Measurements from ENCODE around the gene SFMBT2. TPM values are rescaled to one million over a fixed set of nuclear protein-coding genes. Genes with fewer than 3 reads are reported as not detected.
"Not testable (repeated sequence)": the region's sequence is repeated elsewhere in the genome, so short reads cannot be mapped to it uniquely, and the experiment has no call there.

SFMBT2 gene
- total RNA-seq, 1 donor from 2014 or later, result 0.20 TPM

DNA sequence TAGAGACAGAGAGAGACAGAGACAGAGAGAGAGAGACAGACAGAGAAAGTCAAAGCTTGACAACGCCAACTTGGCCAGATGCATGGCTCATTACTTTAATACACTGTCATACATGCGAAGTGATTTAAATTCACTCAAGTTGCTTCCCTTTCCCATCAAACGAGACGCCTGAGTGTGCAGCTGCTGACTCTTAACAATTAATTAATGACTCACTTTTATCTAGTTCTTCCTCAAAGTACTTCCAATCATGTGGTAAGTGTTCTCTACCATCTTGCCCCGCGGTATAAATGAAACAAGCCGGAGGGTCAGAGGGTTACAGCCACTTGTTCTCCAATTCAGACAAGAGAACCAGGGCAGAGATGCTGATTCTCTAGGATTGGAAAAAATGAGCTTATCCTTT is 90.8 kb downstream of the SFMBT2 start:
- DNase-seq (ENCODE audit: low read depth, low spot score), result no peak

DNA sequence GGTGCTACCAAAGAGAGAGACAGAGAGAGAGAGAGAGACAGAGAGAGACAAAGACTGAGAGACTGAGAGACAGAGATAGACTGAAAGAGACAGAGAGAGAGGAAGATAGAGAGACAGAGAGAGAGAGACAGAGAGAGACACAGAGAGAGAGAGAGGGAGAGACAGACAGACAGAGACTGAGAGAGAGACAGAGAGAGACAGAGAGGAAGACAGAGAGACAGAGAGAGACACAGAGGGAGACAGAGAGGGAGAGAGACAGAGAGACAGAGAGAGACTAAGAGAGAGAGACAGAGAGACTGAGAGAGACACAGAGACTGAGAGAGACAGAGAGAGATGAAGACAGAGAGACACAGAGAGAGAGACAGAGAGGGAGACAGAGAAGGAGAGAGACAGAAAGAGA is 91.2 kb downstream of the SFMBT2 start:
- DNase-seq (ENCODE audit: low read depth, low spot score), result no peak

DNA sequence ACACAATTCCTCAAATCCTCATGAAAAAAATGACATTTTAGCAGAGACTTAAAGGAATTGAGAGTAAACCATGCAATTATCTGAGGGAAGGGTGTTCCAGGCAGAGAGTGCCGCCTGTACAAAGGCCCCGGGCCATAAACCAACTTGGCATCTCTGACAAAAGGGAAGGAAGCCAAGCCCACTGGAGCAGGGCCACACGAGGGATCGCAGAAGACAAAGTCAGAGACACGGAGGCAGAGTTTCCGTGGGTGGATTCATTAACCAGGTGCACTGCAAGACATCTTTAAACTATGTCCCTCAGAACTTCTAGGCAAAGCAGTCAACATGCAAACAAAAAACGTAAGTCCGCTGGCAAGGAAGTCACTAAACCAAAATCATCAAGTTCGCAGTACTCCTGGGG is 92.0 kb downstream of the SFMBT2 start:
- DNase-seq (ENCODE audit: low read depth, low spot score), result no peak

DNA sequence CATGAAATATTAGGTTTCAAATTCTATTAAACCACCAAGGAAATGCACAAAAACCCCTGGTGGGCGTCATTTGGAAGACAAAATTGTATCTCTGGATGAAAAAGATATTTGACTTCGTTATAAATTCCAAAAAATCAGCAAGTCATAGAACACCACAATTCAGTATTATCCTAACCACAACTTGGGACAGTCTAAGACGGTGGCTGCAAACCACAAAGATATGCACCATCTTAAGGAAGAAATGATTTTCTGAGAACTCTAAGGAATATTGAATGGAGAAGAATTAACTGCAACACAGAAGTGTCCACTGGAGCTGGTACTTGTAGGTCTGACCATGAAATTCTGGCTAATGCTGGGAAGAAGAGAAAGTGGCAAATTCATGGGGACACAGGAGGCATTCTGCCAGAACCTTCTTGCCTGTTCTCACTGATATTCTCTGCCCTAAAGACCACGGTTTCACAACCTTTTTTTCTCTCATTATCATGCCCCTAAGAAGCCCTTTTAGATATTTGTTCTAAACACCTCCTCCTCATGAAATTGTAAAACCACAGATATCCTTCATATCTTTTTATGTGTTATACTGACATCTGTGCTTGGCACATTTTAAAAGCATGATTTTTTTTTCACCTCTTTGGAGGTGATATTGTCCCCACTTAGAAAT is 92.9 kb downstream of the SFMBT2 start:
- no peak for DNase-seq (ENCODE audit: low read depth, low spot score)

DNA sequence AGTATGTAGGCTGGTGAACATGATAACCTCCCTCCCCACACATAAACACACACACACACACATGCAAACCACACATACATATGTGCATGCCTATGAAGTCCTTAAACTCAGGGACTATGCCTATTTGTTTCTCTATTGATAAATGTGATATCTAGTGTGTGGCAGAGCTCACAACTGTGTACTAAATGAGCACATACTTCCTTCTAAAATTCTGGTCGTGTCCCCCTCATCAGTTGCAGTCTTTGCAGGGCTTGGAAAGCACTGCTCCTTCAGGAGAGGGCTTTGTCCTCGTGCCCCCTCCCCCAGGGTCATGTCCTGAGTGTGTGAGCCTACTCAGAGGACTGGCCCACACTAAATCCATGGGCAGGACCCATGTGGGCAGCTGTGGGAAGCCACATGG is 94.0 kb downstream of the SFMBT2 start:
- DNase-seq (ENCODE audit: low read depth, low spot score), result no peak

DNA sequence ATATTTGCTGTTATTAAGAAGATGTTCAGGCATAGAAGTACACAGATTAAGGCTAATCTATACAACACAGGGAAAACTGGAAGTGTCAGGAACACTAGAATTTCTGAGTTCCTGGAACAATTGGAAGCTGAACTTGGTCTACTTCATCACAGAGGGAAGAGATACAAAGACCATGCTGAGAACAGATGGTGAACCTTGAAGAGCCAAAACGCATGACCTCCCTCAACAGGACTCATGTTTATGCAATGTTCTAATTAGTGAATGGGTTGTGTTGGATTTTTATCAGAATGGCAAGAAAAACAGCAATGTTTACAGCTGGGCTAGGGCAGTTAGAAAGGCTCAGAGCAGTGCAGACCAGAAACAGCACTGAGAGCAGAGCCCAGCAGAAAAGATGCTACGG is 94.9 kb downstream of the SFMBT2 start:
- DNase-seq (ENCODE audit: low read depth, low spot score), result no peak

DNA sequence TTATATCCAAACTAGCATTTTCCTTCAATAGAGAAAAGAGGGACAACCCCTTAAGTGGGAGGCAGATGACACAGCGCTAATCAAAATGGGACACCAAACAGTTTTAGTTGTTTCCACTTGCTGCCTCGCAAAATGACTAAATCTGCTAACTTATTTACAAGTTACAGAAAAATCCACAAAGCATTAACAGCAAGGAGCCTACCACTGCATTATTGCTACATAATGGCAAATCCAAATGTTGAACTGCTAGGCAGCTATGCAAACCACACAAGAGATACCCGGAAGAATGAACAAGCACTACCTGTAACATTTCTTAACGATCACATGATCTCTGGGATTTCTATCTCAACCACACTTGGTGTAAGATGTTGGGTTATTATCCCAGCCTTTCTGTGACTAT is 96.7 kb downstream of the SFMBT2 start:
- no peak for DNase-seq (ENCODE audit: low read depth, low spot score)

DNA sequence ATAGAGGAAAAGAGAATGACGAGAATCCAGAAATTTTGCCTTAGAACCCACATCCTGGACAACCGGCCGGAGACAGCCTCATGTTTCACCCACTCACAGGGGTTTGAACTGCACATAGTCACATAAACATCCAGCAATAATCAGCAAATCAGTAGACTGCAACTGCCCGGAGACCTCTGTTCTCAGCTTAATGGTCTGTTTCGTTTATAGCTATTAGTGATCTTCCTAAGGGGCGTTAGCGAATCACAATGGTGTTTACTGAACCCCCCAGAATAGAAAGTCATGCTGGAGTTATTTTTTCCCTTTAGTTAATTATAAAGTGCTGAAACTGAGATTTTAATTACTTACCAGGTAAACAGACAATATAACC is 98.4 kb downstream of the SFMBT2 start:
- DNase-seq (ENCODE audit: low read depth, low spot score), result no peak

DNA sequence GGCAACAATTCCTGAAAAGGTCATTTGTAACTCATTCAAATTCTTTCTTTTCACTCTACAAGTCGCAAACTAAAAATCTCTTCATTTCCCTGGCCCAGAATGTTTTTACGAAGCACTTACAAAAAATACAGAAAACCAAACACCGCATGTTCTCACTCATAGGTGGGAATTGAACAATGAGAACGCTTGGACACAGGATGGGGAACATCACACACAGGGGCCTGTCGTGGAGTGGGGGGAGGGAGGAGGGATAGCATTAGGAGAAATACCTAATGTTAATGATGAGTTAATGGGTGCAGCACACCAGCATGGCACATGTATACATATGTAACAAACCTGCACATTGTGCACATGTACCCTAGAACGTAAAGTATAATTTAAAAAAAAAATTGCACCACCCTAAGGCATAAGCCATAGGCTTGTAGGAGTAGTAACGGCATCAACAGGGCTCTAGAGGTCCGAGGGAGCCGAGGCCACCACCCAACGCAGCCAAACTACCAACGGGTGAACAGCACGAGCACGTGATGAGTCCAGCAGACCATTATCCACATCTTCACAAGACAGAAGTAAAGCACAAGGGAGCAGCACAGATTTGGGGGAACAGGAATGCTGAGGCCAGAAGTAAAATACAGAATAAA is 98.9 kb downstream of the SFMBT2 start:
- not testable (repeated sequence) for DNase-seq (ENCODE audit: low read depth, low spot score)

DNA sequence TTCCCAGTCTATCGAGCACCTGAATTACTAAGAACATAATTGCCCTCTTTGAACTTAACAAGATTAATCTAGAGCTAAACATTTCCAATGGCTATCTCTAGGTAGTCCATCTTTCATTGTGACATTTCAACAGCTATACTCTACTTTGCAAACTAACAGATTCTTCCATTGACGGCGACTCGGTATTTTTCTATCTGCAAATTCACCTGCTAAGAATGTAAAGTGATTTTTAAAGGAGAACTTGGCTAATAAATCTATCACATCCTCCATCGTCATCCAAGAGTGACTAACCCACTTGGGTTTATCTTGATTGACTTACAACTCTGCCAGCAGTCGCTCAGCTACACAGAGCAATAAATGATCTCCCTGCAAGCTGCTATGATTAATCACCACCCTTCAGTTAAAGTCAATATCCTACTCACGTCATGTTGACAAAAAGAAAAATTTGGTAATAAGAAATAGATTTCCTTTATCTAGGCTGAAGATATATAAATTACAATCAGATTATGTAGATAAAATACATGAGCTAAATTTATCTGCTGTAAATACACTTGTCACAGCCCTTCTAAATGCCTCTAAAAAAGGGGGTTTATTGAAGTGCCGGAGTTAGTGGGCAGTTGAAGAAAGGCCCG is 99.5 kb downstream of the SFMBT2 start:
- DNase-seq (ENCODE audit: low read depth, low spot score), result no peak

DNA sequence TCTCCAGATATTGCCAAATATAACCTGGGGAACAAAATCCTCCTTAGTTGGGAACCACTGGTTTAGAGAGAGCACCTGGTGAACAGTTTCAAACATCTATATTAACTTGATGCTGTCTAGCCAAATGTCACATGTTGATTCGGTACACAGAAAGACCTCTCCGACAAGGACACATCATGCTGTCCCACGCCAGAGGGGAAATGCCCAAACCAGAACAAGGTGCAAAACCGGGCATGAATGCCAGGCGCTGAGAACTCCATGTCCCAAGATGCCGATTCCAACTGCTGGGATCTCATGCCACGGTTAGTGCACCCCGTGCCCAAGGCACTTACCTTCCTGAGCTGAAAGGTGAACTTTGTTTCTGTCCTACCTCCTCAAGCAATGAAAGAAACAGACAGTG is 100.8 kb downstream of the SFMBT2 start:
- DNase-seq (ENCODE audit: low read depth, low spot score), result no peak

DNA sequence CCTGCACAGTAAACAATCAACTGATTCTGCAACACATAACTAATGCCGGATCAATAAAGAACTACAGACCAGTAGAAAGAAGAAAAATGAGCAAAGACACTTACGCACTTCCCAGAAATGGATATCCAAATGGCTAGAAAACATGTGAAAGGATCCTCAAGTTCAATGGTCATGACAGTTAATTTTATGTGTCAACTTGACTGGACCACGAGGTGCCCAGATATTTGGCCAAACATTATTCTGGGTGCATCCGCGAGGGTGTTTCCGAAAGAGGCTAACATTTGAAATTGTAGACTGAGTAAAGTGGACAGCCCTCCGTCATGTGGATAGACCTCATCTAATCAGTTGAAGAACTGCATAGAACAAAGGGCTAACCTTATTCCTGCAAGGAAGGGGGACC is 102.0 kb downstream of the SFMBT2 start:
- no peak for DNase-seq (ENCODE audit: low read depth, low spot score)

DNA sequence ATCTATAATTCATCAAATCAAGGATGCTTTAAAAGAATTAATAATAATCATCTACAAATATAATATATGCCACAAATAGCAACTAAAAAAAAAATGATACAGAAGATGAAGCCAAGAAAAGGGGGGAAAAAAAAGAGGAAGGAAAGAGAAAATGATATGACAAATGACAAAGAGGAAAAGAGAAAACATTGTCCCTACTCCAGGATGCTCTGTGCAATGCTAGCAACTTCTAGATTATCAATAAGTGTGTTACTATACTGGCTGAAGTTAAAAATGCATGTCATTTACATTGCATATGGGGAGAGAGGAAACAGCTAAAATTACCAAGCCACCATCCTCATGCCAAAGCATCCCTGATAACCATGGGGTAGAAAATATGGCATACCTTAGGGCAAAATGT is 104.2 kb downstream of the SFMBT2 start:
- no peak for DNase-seq (ENCODE audit: low read depth, low spot score)

DNA sequence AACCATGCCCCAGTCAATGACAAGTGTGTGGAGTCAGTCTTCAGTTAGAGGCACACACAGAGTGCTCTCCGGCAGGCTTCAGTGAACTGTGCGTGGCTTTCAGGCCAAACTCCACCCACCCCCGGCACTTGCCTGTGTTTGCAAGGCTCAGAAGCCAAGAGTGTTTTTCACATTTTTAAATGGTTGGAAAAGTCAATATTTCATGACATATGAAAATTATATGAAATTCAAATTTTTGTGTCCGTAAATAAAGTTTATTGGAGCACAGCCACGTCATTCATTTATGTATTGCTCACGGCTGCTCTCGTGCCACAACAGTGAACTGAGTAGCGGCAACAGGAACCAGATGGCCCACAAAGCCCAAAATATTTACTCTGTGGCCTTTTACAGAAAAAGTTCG is 104.7 kb downstream of the SFMBT2 start:
- DNase-seq (ENCODE audit: low read depth, low spot score), result no peak

DNA sequence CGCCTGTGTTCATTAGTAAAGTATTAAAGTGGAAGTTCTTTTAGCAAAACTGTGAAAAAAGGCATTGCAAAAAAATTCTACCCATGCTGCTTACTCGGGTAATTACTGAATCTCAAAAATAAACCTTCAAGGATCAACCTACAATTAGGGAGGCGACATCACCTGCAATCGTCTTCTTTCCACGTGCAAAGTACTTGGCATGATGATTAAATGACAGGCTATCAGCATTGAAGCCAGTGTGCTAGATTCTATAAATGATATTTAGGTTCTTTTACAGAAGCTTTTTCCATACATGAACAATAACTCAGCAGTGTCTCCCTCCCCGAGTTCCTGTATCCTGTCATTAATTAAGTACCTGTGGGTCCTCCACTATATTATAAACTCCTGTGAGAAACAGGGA is 105.8 kb downstream of the SFMBT2 start:
- DNase-seq (ENCODE audit: low read depth, low spot score), result no peak

DNA sequence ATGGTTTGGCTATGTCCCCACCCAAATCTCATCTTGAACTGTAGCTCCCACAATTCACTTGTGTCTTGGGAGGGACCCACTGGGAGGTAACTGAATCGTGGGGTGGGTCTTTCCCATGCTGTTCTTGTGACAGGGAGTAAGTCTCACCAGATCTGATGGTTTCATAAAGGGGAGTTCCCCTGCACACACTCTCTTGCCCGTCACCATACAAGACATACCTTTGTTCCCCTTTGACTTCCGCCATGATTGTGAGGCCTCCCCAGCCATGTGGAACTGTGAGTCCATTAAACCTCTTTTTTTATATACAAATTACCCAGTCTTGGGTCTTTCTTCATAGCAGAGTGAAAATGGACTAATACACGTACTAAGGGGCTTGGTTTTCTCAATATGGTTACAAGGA is 106.7 kb downstream of the SFMBT2 start:
- no peak for DNase-seq (ENCODE audit: low read depth, low spot score)

DNA sequence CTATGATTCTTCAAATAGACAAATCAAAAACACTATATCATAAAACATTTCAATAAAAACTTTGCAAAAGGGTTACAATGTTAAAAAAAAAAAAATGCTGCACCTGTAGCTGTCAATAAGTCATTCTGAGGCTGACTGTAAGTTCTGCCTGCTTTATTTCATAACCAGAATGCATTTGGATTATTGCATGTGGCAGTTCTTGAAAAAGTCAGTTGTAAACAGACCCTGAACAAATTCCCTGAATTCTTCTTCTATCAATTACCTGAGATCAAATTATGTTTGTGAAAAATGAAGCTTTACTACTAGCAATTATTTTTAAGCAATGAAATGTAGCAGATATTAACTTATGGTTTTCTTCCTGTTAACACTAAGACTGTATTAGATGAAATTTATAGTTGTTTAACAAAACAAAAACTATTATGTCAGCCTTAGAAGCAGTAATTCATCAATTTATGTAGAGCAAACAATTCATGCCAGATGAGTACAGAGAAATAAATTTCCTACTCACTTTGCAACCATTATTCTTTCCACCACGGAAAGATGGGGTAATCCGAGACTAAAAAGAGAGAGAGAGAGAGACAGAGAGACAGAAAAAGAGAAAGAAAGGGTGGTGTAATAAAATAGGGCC is 107.8 kb downstream of the SFMBT2 start:
- DNase-seq (ENCODE audit: low read depth, low spot score), result no peak

DNA sequence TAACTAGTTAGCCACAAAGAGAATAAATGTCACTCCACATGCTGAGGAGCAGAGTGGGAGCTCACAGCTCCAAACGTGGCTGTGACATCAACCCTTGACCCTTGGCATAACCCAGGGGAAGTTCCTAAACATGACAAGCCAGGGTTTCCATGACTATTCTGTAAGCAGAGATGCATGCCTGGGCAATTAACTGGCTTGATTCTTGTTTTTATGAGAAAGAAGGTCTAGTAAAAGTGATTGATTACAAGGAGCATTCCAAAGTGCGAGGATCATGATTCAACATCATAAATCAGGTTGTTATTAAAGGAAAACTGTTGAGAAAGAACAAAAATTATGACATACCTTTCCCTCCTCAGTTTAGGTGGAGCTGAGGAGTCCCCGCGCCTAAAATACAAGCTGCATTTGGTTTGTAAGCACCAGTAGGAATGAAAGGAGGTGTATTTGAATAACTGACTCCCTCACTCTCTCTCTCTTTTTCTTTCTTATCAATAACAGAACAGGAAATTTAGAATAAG is 108.4 kb downstream of the SFMBT2 start:
- DNase-seq (ENCODE audit: low read depth, low spot score), result no peak

DNA sequence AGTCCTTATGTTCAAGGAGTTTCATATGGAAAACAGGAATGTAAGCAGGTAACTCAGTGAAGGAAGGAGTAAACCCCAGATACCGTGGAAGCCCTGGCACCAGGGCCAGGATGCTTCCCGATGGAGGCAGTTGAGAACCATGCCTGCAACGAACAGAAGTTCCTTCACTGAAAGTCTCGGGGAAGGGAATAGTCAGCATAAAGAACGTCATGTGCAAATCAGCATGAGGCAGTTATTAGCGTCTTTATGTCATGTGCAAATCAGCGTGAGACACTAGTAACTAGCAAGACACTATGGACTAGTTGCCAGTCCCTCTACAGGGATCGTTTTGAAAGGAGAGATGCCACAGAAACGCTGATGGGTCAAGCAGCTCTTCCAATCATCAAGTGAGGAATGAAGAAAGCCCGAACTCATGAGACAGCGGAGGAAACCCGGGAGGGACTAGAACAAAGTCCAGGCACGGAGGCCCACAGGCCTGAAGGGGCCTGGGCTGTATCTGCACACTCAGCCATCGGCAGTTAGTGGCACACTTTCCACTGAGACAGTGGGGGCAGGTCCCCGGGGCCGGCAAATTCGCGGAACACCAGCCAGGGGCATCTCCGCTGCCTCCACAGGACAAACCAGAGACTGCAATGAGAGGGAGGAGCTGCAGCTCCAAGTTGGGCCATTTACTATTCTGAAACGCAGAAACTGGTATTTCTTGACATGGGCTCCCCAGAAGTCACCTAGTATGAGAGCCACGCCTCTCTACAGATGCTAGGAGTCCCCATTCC is 109.6 kb downstream of the SFMBT2 start:
- no peak for DNase-seq (ENCODE audit: low read depth, low spot score)

DNA sequence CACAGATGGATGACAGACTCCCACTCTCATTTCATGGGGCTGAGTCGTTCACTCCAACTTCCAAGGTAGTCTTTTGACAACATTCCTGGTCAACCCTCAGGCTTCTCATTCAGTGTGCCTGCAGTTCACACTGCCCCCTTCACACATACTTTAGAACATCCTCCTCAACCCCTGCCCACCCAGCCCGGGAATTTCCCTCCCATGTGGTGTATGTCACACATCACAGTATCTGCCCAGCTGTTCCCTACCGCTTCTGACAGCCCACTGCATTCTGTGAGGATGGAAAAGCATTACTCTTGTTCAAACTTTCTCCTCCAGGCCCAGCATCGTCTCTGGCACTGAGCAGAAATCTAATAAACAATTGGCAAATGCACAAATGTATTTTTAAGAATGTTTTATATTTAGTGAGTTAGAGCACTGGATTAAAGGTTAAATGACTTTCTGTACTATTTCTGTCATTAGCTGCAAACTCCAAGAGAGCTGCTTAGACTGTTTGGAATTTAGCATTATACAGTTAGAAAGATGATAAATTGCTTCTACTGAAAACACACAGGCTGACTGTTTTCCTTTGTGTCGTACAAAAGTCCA is 110.4 kb downstream of the SFMBT2 start:
- DNase-seq (ENCODE audit: low read depth, low spot score), result no peak

DNA sequence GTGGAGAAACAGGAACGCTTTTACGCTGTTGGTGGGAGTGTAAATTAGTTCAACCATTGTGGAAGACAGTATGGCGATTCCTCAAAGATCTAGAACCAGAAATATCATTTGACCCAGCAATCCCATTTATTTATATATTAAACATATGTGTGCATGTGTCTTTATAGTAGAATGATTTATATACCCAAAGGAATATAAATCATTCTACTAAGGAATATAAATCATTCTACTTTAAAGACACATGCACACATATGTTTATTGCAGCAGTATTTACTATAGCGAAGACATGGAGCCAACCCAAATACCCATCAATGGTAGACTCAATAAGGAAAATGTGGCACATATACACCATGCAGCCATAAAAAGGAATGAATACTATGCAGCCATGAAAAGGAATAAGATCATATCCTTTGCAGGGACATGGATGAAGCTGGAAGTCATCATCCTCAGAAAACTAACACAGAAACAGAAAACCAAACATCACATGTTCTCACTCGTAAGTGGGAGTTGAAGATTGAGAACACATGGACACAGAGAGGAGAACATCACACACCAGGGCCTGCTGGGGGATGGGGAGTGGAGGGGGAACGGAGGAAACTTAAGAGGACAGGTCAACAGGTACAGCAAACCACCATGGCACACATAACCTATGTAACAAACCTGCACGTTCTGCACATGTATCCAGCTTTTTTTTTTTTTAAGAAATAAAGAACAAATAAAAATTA is 111.1 kb downstream of the SFMBT2 start:
- not testable (repeated sequence) for DNase-seq (ENCODE audit: low read depth, low spot score)
